IMR-90 (cell line): ENCODE data around the gene RNF212B. TPM values are rescaled to one million over a fixed set of nuclear protein-coding genes. Genes with fewer than 3 reads are reported as not detected.

ENCODE experiments used
- ATAC-seq: fragments of 200-7000 bp; cut with Tn5 transposase; 2 replicates; pipeline ENCODE4 v1.9.1; 2020; ENCODE audit warnings: low read depth, mild to moderate bottlenecking, moderate library complexity
- BruUV-seq: library from RNA; stranded (reverse); fragments of 400-500 nt; replicated peaks from 2 replicates; lab custom pipeline; 2021; lab: Mats Ljungman, UMichigan
- CTCF ChIA-PET: fragments of 300-600 bp; formaldehyde crosslinking; extraction: SDS; loops from one replicate; lab custom pipeline; 2021; ENCODE audit warnings: antibody characterized with exemption; lab: Yijun Ruan, JAX
- POLR2A ChIA-PET: fragments of 300-600 bp; sonication (Branson Sonifier 250); formaldehyde crosslinking; loops from one replicate; lab custom pipeline; 2022; ENCODE audit warnings: antibody characterized with exemption; ENCODE audit not compliant: unreplicated experiment; lab: Charles Lee
- DNase-seq: peaks from one replicate; pipeline ENCODE4 v3.0.0; 2013
- H2AFZ ChIP-seq: replicated peaks from 2 replicates; pipeline ENCODE3; 2013; ENCODE audit warnings: low read length, mild to moderate bottlenecking; ENCODE audit not compliant: poor library complexity
- H2AK5ac ChIP-seq: 2 replicates; pipeline ENCODE4 v1.6.1; 2013; ENCODE audit warnings: low read depth, low read length, inconsistent platforms
- H2AK9ac ChIP-seq: replicated peaks from 2 replicates; pipeline ENCODE3; 2013; ENCODE audit warnings: mild to moderate bottlenecking, low read depth, low read length, moderate library complexity; ENCODE audit not compliant: poor library complexity
- H2BK120ac ChIP-seq: 2 replicates; pipeline ENCODE4 v1.6.1; 2013; ENCODE audit warnings: low read depth, low read length, inconsistent platforms
- H2BK15ac ChIP-seq: 3 replicates; pipeline ENCODE4 v1.6.1; 2013; ENCODE audit warnings: low read depth, low read length, inconsistent platforms
- H2BK20ac ChIP-seq: 2 replicates; pipeline ENCODE4 v1.6.1; 2013; ENCODE audit warnings: low read depth, mild to moderate bottlenecking, inconsistent platforms, low read length, moderate library complexity
- H2BK5ac ChIP-seq: 2 replicates; pipeline ENCODE4 v1.6.1; 2013; ENCODE audit warnings: mild to moderate bottlenecking, low read depth, low read length, inconsistent platforms; ENCODE audit not compliant: poor library complexity, severe bottlenecking
- H3K14ac ChIP-seq: replicated peaks from 2 replicates; pipeline ENCODE4 v1.6.1; 2013; ENCODE audit warnings: low read depth, low read length, inconsistent platforms
- H3K18ac ChIP-seq: 2 replicates; pipeline ENCODE4 v1.6.1; 2013; ENCODE audit warnings: low read depth, low read length, control low read depth
- H3K23ac ChIP-seq: 2 replicates; pipeline ENCODE4 v1.6.1; 2013; ENCODE audit warnings: low read depth, low read length, inconsistent platforms
- H3K27ac ChIP-seq: 2 replicates; pipeline ENCODE4 v1.5.1; 2013; ENCODE audit warnings: mild to moderate bottlenecking, control low read depth, low read length; ENCODE audit not compliant: insufficient read depth
- H3K27me3 ChIP-seq: 2 replicates; pipeline ENCODE4 v1.6.1; 2013; ENCODE audit warnings: low read length; ENCODE audit not compliant: control insufficient read depth, insufficient read depth
- H3K36me3 ChIP-seq: 2 replicates; pipeline ENCODE4 v1.6.1; 2013; ENCODE audit warnings: low read length, mixed read lengths; ENCODE audit not compliant: control insufficient read depth, insufficient read depth
- H3K4ac ChIP-seq: 2 replicates; pipeline ENCODE4 v1.6.1; 2013; ENCODE audit warnings: low read depth, low read length, inconsistent platforms
- H3K4me1 ChIP-seq: 2 replicates; pipeline ENCODE4 v1.6.1; 2013; ENCODE audit warnings: low read length, mixed read lengths; ENCODE audit not compliant: control insufficient read depth, insufficient read depth
- H3K4me2 ChIP-seq: 2 replicates; pipeline ENCODE4 v1.6.1; 2013; ENCODE audit warnings: low read depth, mild to moderate bottlenecking, control low read depth, low read length, moderate library complexity
- H3K4me3 ChIP-seq: 2 replicates; pipeline ENCODE4 v1.5.1; 2013; ENCODE audit warnings: low read depth, mild to moderate bottlenecking, control low read depth, low read length, moderate library complexity; ENCODE audit not compliant: insufficient read depth
- H3K56ac ChIP-seq: 2 replicates; pipeline ENCODE4 v1.6.1; 2013; ENCODE audit warnings: low read length, inconsistent platforms; ENCODE audit not compliant: insufficient read depth; ENCODE audit errors: extremely low read depth
- H3K79me1 ChIP-seq, 2 experiments: 2 replicates each; pipeline ENCODE4 v1.6.1; 2013; ENCODE audit warnings: low read length in 2 of 2, inconsistent platforms in 1 of 2, low read depth in 1 of 2
- H3K9ac ChIP-seq: 2 replicates; pipeline ENCODE4 v1.6.1; 2013; ENCODE audit warnings: low read depth, low read length, control low read depth
- H3K9me1 ChIP-seq: 2 replicates; pipeline ENCODE4 v1.6.1; 2013; ENCODE audit warnings: low read length, inconsistent platforms; ENCODE audit not compliant: insufficient read depth
- H3K9me3 ChIP-seq: 2 replicates; pipeline ENCODE4 v1.6.1; 2013; ENCODE audit warnings: low read length; ENCODE audit not compliant: control insufficient read depth, insufficient read depth
- H4K20me1 ChIP-seq: 2 replicates; pipeline ENCODE4 v1.6.1; 2013; ENCODE audit warnings: low read length, inconsistent platforms; ENCODE audit not compliant: insufficient read depth
- H4K5ac ChIP-seq: 2 replicates; pipeline ENCODE4 v1.6.1; 2013; ENCODE audit warnings: mild to moderate bottlenecking, low read depth, low read length, control low read depth
- H4K8ac ChIP-seq, 2 experiments: 2 replicates each; pipeline ENCODE4 v1.6.1; 2013; ENCODE audit warnings: low read depth in 2 of 2, low read length in 2 of 2, control low read depth in 1 of 2, inconsistent platforms in 1 of 2
- H4K91ac ChIP-seq: 2 replicates; pipeline ENCODE4 v1.6.1; 2013; ENCODE audit warnings: low read depth, low read length, inconsistent platforms; ENCODE audit not compliant: insufficient read depth
- CEBPB ChIP-seq: IDR thresholded peaks from 2 replicates; pipeline ENCODE4 v1.6.1; 2012; ENCODE audit warnings: low read depth, low read length, improper control_type of control experiment
- CHD1 ChIP-seq: IDR thresholded peaks from 2 replicates; pipeline ENCODE4 v1.6.1; 2012; ENCODE audit warnings: low read depth, low read length, improper control_type of control experiment
- FOS ChIP-seq: fragments of 150-350 bp; IDR thresholded peaks from 2 replicates; pipeline ENCODE4 v1.6.1; 2016; ENCODE audit warnings: low read depth, low read length
- MAFK ChIP-seq: IDR thresholded peaks from 2 replicates; pipeline ENCODE4 v1.6.1; 2012; ENCODE audit warnings: low read depth, low read length, improper control_type of control experiment
- MAZ ChIP-seq: IDR thresholded peaks from 2 replicates; pipeline ENCODE4 v1.6.1; 2012; ENCODE audit warnings: low read depth, mild to moderate bottlenecking, low read length, improper control_type of control experiment, moderate library complexity, borderline replicate concordance
- MXI1 ChIP-seq: IDR thresholded peaks from 2 replicates; pipeline ENCODE4 v1.6.1; 2012; ENCODE audit warnings: low read depth, mild to moderate bottlenecking, low read length, moderate library complexity, borderline replicate concordance
- NFE2L2 ChIP-seq: fragments of 150-350 bp; IDR thresholded peaks from 2 replicates; pipeline ENCODE4 v1.6.1; 2016; ENCODE audit warnings: low read depth, mild to moderate bottlenecking, low read length
- POLR2A ChIP-seq: IDR thresholded peaks from 2 replicates; pipeline ENCODE4 v1.6.1; 2012; ENCODE audit warnings: mild to moderate bottlenecking, low read depth, low read length
- RCOR1 ChIP-seq: IDR thresholded peaks from 2 replicates; pipeline ENCODE4 v1.6.1; 2012; ENCODE audit warnings: mild to moderate bottlenecking, low read length, improper control_type of control experiment; ENCODE audit not compliant: insufficient replicate concordance
- RFX5 ChIP-seq: IDR thresholded peaks from 2 replicates; pipeline ENCODE4 v1.8.0; 2012; ENCODE audit warnings: low read depth, mild to moderate bottlenecking, low read length, moderate library complexity
- SMC3 ChIP-seq: fragments of 150-350 bp; IDR thresholded peaks from 2 replicates; pipeline ENCODE4 v1.6.1; 2016; ENCODE audit warnings: low read depth, mild to moderate bottlenecking, antibody characterized with exemption, low read length, moderate library complexity
- WGBS, 2 experiments: methylation state at CpG; one replicate each; pipeline versions ENCODE4 v1.1.5 to v1.1.7; 2013; ENCODE audit warnings: missing lambda C conversion rate in 2 of 2; ENCODE audit not compliant: insufficient read length in 1 of 2; ENCODE audit errors: extremely low coverage in 2 of 2; 5-methylcytosine and 5-hydroxymethylcytosine counted together
- dilution Hi-C: fragments of 300-500 bp; cut with HindIII; formaldehyde crosslinking; loops from one replicate; pipeline ENCODE4 v1.14.3; 2018; ENCODE audit warnings: low sequenced_read_pairs; ENCODE audit not compliant: unreplicated experiment
- in situ Hi-C: fragments of 300-500 bp; cut with MboI; formaldehyde crosslinking; loops from 3 replicates; pipeline ENCODE4 v1.14.3; 2019; ENCODE audit warnings: low sequenced_read_pairs, inconsistent platforms, mixed read lengths
- intact Hi-C: fragments of 100-400 bp; cut with micrococcal nuclease; formaldehyde crosslinking; loops from 2 replicates; pipeline ENCODE4 v1.10.0; 2022
- polyA plus RNA-seq, 3 experiments: library from polyadenylated mRNA; depleted of rRNA; stranded (reverse); fragments of >200 nt; gene quantifications; 2 replicates each; pipeline ENCODE4 v1.2.3, GENCODE V29; 2012; ENCODE audit warnings: low replicate concordance in 1 of 3
- total RNA-seq: library from RNA; depleted of rRNA; stranded (reverse); fragments of >200 nt; gene quantifications from 2 replicates; pipeline ENCODE4 v1.2.3, GENCODE V29; 2012
- TF ChIP-seq, protein P1 (sequence below): fragments of 150-350 bp; IDR thresholded peaks from 2 replicates; pipeline ENCODE4 v1.6.1; 2017; ENCODE audit warnings: mild to moderate bottlenecking, antibody characterized with exemption, low read length, low read depth
- TF ChIP-seq, protein P2 (sequence below): fragments of 150-350 bp; IDR thresholded peaks from 2 replicates; pipeline ENCODE4 v1.6.1; 2016; ENCODE audit warnings: low read depth, mild to moderate bottlenecking, low read length, moderate library complexity, borderline replicate concordance
- TF ChIP-seq, protein P3 (sequence below): conservative IDR thresholded peaks from 2 replicates; pipeline ENCODE4 v1.5.1; 2012; ENCODE audit warnings: mild to moderate bottlenecking, low read depth, low read length, improper control_type of control experiment

RNF212B gene
- total and polyA plus RNA-seq, 2 of the 4 experiments (the other 2 are of a cell fraction), result not detected

DNA sequence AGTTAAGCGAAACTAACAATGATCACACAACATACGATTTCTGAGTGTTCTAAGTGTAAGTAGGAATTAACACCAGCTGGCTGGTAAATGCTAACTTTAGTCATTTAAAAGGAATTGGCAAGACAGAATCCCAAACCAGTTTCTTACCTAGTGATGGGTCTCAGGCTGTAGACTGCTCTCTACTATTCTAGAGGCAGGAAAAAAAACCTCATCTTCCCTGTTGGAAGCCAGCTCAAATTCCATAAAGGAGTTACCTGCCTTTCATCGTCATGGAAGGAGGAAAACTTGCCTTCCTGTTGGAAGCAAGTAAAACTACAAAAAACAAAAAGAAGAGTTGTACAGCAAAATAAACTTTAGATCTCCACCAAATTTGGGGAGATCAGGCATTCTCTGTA, 30.6 kb upstream of the RNF212B start:
- intact Hi-C loops, result no loop called here

More for the DNA sequence above, 30.6 kb upstream of the RNF212B start:
- Histone ChIP-seq H3K9me3 (no peaks in the 10 kb centered on the region), H3K4me1 (no peaks in the 10 kb centered on the region), H3K23ac (no peak overlapping the region), H3K56ac (no peak overlapping the region), H3K9me1 (no peaks in the 10 kb centered on the region), H3K27ac (no peak overlapping the region), H4K5ac (no peak overlapping the region), H3K27me3 (peaks cover 4% of the 10 kb centered on the region), H2BK15ac (no peak overlapping the region), H4K91ac (no peak overlapping the region), H3K9ac (no peak overlapping the region), H3K36me3 (no peaks in the 10 kb centered on the region), H2AK9ac (no peak overlapping the region), H3K79me1 (no peaks in the 10 kb centered on the region), H4K8ac (no peak overlapping the region), H3K18ac (no peak overlapping the region), H4K20me1 (no peaks in the 10 kb centered on the region), H3K4me3 (no peak overlapping the region), H2BK120ac (no peak overlapping the region), H3K14ac (no peak overlapping the region), H2AK5ac (no peak overlapping the region), H3K4ac (no peak overlapping the region), H2BK20ac (no peak overlapping the region), H2AFZ (no peak overlapping the region), H2BK5ac (no peak overlapping the region), H3K4me2 (no peak overlapping the region)
- no peak for TF ChIP-seq RFX5
- TF ChIP-seq CEBPB, result no peak
- no peak for TF ChIP-seq NFE2L2
- TF ChIP-seq RCOR1, result no peak
- TF ChIP-seq, protein P1, sequence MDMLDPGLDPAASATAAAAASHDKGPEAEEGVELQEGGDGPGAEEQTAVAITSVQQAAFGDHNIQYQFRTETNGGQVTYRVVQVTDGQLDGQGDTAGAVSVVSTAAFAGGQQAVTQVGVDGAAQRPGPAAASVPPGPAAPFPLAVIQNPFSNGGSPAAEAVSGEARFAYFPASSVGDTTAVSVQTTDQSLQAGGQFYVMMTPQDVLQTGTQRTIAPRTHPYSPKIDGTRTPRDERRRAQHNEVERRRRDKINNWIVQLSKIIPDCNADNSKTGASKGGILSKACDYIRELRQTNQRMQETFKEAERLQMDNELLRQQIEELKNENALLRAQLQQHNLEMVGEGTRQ, result no peak
- TF ChIP-seq, protein P2, sequence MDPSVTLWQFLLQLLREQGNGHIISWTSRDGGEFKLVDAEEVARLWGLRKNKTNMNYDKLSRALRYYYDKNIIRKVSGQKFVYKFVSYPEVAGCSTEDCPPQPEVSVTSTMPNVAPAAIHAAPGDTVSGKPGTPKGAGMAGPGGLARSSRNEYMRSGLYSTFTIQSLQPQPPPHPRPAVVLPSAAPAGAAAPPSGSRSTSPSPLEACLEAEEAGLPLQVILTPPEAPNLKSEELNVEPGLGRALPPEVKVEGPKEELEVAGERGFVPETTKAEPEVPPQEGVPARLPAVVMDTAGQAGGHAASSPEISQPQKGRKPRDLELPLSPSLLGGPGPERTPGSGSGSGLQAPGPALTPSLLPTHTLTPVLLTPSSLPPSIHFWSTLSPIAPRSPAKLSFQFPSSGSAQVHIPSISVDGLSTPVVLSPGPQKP, result no peak
- TF ChIP-seq, protein P3, sequence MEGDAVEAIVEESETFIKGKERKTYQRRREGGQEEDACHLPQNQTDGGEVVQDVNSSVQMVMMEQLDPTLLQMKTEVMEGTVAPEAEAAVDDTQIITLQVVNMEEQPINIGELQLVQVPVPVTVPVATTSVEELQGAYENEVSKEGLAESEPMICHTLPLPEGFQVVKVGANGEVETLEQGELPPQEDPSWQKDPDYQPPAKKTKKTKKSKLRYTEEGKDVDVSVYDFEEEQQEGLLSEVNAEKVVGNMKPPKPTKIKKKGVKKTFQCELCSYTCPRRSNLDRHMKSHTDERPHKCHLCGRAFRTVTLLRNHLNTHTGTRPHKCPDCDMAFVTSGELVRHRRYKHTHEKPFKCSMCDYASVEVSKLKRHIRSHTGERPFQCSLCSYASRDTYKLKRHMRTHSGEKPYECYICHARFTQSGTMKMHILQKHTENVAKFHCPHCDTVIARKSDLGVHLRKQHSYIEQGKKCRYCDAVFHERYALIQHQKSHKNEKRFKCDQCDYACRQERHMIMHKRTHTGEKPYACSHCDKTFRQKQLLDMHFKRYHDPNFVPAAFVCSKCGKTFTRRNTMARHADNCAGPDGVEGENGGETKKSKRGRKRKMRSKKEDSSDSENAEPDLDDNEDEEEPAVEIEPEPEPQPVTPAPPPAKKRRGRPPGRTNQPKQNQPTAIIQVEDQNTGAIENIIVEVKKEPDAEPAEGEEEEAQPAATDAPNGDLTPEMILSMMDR, result no peak
- no peak for TF ChIP-seq MAZ
- no peak for TF ChIP-seq CHD1
- no peak for TF ChIP-seq FOS
- no peak for TF ChIP-seq MAFK
- TF ChIP-seq MXI1, result no peak
- no peak for TF ChIP-seq POLR2A
- TF ChIP-seq SMC3, result no peak
- DNase-seq (no peak), ATAC-seq (no peak)
- in situ Hi-C loops (no loop called here), dilution Hi-C loops (no loop called here)
- ChIA-PET CTCF (no interaction called here), POLR2A (no interaction called here)
- BruUV-seq, result no TSS peak
- no CpG with 5 or more reads among the region's 3 CpGs for WGBS, 2 experiments
